Endometrial microvascular endothelial cells (primary cell): ENCODE data around the gene HSPA6. TPM values are rescaled to one million over a fixed set of nuclear protein-coding genes. Genes with fewer than 3 reads are reported as not detected.
"Not testable (repeated sequence)": the region's sequence is repeated elsewhere in the genome, so short reads cannot be mapped to it uniquely, and the experiment has no call there.

Experiments
- in situ Hi-C: cut with HindIII; loops from 2 replicates; pipeline ENCODE4 v1.10.0; 2017; ENCODE audit warnings: low sequenced_read_pairs, low pct_unique_long_range_greater_than_20kb; ENCODE audit errors: inconsistent ontology term
- total RNA-seq: library from RNA; depleted of rRNA; stranded (reverse); fragments of >200 nt; gene quantifications from one replicate; pipeline ENCODE4 v1.2.3, GENCODE V29; 2015; ENCODE audit errors: inconsistent ontology term

Gene HSPA6
- total RNA-seq, 1 donor from 2014 or later, result not detected

- in situ Hi-C loops, result not testable (repeated sequence)
Observed at GRCh38 chr1:161550942-161551341, 26.6 kb downstream of the HSPA6 start.

- in situ Hi-C loops, result not testable (repeated sequence)
Observed at GRCh38 chr1:161553631-161554030, 29.3 kb downstream of the HSPA6 start.

GRCh38 chr1:161554340-161554739 lies 30.0 kb downstream of the HSPA6 start:
- in situ Hi-C loops, result not testable (repeated sequence)

DNA sequence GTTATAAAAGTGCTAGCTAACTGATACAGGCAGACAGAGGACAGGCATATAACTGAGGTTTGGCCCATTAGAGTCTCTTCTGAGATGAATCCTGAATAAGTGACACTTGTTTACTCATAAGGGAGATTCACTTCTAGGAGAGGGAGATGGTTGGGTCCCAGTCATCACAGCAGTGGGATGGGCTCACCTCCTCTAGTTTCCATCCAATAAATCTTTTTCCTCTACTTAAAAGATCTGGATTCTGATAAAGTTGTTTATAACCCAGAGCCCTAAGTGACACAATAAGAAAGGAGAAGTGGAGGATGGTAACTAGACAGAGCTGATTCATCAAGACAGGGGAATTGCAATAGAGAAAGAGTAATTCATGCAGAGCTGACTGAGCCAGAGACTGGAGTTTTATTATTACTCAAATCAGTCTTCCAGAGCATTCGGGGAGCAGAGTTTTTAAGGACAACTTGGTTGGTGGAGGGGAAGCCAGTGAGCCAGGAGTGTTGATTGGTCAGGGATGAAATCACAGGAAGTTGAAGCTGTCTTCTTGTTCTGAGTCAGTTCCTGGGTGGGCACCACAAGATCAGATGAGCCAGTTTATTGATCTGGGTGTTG lies 30.6 kb downstream of the HSPA6 start:
- in situ Hi-C loops, result not testable (repeated sequence)

GRCh38 chr1:161556143-161556542 lies 31.8 kb downstream of the HSPA6 start:
- in situ Hi-C loops, result not testable (repeated sequence)

GRCh38 chr1:161556990-161557389 lies 32.6 kb downstream of the HSPA6 start:
- in situ Hi-C loops, result not testable (repeated sequence)

DNA sequence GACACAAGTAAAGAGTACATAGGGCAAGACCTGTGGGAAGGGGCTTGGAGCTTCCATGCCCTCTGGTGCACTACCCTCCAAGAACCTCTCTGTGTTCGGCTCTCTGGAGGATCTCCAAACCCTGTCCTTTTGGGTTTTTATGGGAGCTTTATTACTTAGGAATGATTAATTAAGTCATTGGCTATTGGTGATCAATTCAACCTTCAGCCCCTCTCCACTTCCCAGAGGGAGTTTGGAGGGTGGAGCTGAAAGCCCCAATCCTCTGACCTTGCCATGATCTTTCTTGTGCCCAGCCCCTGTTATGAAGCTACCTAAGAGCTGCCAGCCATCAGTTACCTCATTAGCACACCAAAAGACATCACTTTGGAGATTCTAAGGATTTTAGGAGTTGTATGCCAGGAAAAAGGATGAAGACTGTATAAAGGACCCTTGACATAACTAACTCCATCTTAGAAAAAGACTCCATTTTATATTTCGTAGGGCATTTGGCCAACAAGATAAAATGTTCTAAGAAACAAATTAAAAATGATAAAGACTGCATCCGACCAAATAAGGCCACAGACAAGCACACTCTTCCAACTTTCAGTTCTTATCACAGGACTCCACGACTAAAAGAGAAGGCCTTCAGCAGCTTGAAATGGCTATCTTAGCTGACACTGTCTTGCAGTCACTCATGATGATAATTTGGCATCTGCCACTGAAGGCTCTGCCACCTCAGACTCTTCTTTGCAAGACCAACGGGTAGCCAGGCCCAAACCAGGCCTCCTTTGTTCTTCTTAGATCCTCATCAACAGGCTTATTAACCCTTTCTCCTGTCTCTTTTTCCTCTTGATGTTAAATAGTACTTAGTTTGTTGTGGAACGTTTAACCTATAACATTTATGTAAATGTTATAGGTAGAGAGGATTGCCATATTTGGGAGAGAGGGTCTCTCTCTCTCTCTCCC lies 33.4 kb downstream of the HSPA6 start:
- in situ Hi-C loops, result not testable (repeated sequence)

GRCh38 chr1:161560960-161561715 lies 36.8 kb downstream of the HSPA6 start:
- in situ Hi-C loops, result not testable (repeated sequence)

- in situ Hi-C loops, result not testable (repeated sequence)
Observed at GRCh38 chr1:161562441-161562840, 38.1 kb downstream of the HSPA6 start.

GRCh38 chr1:161563522-161563921 lies 39.2 kb downstream of the HSPA6 start:
- in situ Hi-C loops, result not testable (repeated sequence)

DNA sequence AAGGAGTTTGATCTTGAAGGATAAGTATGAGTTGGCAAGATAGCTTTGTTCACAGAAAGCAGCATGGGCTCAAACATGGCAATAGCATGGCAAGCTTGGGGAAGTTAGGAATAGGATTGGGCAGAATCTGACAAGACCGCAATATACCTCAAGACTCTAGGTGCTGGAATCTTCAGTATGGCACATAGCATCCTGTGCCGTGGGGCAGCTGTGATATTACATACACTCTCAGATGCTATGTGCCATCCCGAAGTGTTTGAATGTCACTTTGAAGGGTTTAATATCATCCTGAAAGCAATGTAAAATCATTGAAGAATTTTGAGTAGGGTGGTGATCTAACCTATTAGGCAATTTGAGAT lies 42.2 kb downstream of the HSPA6 start:
- in situ Hi-C loops, result not testable (repeated sequence)

DNA sequence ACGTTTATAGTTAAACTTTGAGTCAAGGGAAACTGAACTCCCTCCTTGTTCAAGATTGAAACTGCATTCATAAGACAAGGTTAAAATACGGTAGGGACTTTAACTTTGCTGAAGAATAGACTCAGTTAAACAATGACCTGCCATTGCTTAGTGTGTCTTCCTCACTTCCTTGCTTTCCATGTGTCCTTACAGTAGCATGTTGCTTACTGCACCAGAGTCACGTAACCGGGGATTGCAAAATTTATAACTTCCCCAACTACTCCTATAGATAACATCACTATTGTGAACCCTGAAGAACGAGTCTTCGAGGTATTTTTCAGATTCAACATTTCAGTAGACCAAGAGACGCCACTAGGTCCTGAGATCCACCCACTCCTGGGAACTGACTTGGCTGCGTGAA lies 47.4 kb downstream of the HSPA6 start:
- in situ Hi-C loops, result not testable (repeated sequence)

Other genes with a start within 250 kb of the HSPA6 start
- gene MPZ, start 214.6 kb upstream of the HSPA6 start, total RNA-seq, result 0.93 TPM
- gene SDHC, start 210.2 kb upstream of the HSPA6 start, total RNA-seq, result 71.5 TPM
- not detected for gene CFAP126, start 156.7 kb upstream of the HSPA6 start, total RNA-seq
- gene FCGR2A, start 19.1 kb upstream of the HSPA6 start, total RNA-seq, result not detected
- not detected for gene FCGR3A, start 25.3 kb downstream of the HSPA6 start, total RNA-seq
- gene FCGR3B, start 106.6 kb downstream of the HSPA6 start, total RNA-seq, result not detected
- not detected for gene FCGR2B, start 138.6 kb downstream of the HSPA6 start, total RNA-seq
- not detected for gene FCRLA, start 182.7 kb downstream of the HSPA6 start, total RNA-seq
- gene FCRLB, start 197.0 kb downstream of the HSPA6 start, total RNA-seq, result 2.2 TPM
- 33.3 TPM for gene DUSP12, start 225.2 kb downstream of the HSPA6 start, total RNA-seq
- 40.7 TPM for gene ATF6, start 241.8 kb downstream of the HSPA6 start, total RNA-seq